PFSK-1 (cell line): ENCODE results near the gene SPATA33.

Source experiments
- POLR2AphosphoS5 ChIP-seq: IDR thresholded peaks from 2 replicates; pipeline ENCODE4 v1.6.1; 2012; ENCODE audit warnings: low read depth, mild to moderate bottlenecking, control low read depth, low read length, moderate library complexity
- TAF1 ChIP-seq: IDR thresholded peaks from 2 replicates; pipeline ENCODE4 v1.6.1; 2012; ENCODE audit warnings: low read length, control low read depth, borderline replicate concordance; ENCODE audit not compliant: insufficient read depth
- TF ChIP-seq, protein P1 (sequence below), 2 experiments: IDR thresholded peaks; 2 replicates each; pipeline versions ENCODE4 v1.6.1 to v1.8.0; 2011 to 2012; ENCODE audit warnings: low read depth in 2 of 2, low read length in 2 of 2, control low read depth in 1 of 2, inconsistent platforms in 1 of 2, mild to moderate bottlenecking in 1 of 2, moderate library complexity in 1 of 2; ENCODE audit not compliant: insufficient read depth in 1 of 2

DNA sequence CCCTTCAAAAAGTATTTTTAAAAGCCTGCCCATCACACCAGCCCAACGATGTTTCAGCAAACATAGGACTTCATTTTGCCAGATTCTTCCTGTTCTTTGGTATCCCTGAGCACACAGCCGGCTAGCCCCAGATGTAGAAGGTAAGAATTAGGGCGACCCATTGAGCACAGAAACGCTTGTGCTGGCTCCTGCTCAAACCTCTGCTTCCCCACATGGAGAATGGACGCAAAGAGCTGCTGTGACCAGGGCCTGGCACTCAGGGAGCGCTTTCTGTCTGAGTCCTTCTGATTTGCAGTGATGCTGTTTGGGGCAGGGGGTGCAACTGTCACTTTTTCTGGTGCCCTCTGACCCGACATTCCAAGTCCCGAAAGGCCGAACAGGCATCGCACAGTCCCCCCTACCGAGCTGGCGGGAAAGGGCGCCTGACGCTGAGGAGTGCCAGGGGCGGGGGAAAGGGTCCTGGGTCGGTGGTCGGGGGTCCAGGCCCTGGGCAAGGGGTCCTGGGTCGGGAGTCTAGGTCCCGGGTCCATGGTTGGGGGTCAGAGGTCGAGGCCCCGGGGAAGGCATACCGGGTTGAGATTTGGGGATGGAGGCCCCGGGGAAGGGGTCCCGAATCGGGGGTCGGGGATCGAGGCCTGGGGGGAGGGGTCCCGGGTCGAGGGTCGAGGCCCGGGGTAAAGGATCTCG is 1.1 kb upstream of the SPATA33 start:
- TF ChIP-seq TAF1: no peak
- no peak for TF ChIP-seq POLR2AphosphoS5
- TF ChIP-seq, protein P1, sequence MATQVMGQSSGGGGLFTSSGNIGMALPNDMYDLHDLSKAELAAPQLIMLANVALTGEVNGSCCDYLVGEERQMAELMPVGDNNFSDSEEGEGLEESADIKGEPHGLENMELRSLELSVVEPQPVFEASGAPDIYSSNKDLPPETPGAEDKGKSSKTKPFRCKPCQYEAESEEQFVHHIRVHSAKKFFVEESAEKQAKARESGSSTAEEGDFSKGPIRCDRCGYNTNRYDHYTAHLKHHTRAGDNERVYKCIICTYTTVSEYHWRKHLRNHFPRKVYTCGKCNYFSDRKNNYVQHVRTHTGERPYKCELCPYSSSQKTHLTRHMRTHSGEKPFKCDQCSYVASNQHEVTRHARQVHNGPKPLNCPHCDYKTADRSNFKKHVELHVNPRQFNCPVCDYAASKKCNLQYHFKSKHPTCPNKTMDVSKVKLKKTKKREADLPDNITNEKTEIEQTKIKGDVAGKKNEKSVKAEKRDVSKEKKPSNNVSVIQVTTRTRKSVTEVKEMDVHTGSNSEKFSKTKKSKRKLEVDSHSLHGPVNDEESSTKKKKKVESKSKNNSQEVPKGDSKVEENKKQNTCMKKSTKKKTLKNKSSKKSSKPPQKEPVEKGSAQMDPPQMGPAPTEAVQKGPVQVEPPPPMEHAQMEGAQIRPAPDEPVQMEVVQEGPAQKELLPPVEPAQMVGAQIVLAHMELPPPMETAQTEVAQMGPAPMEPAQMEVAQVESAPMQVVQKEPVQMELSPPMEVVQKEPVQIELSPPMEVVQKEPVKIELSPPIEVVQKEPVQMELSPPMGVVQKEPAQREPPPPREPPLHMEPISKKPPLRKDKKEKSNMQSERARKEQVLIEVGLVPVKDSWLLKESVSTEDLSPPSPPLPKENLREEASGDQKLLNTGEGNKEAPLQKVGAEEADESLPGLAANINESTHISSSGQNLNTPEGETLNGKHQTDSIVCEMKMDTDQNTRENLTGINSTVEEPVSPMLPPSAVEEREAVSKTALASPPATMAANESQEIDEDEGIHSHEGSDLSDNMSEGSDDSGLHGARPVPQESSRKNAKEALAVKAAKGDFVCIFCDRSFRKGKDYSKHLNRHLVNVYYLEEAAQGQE (IDR thresholded peaks at IDR 0.05; ENCODE audit: insufficient read depth in 1 of 2, low read depth in 2 of 2, low read length in 2 of 2): no peak
